ENCODE measurements around the gene SEMA5B.

- TF ChIP-seq CTCF (IDR thresholded peaks at IDR 0.05), result no peak
- TF ChIP-seq ZFX (IDR thresholded peaks at IDR 0.05; ENCODE audit: borderline replicate concordance), result no peak
Measured at GRCh38 chr3:122915300-122916055, 112.1 kb downstream of the SEMA5B start.
